T-helper 17 cell (primary cell): ENCODE measurements around the gene BCAS1. TPM values are rescaled to one million over a fixed set of nuclear protein-coding genes. Genes with fewer than 3 reads are reported as not detected.

ENCODE experiments used
- ATAC-seq: fragments of 150-1000 bp; cut with Tn5 transposase; 2 replicates; pipeline ENCODE4 v1.10.0; 2021; ENCODE audit warnings: mild to moderate bottlenecking, moderate library complexity
- DNase-seq, 3 donors: peaks; one replicate each; pipeline versions ENCODE4 v3.0.0 to v3.0.0-alpha.2; 2020 to 2021
- H3K9me3 ChIP-seq: one replicate; pipeline ENCODE4 v1.7.0; 2013; ENCODE audit warnings: low read length, mild to moderate bottlenecking; ENCODE audit not compliant: control insufficient read depth, poor library complexity, severe bottlenecking
- H3K27ac Mint-ChIP-seq: one replicate; pipeline ENCODE4 v1.8.0; 2022; ENCODE audit warnings: mild to moderate bottlenecking, moderate library complexity, mixed read lengths
- H3K27me3 Mint-ChIP-seq: one replicate; pipeline ENCODE4 v1.8.0; 2022; ENCODE audit warnings: mixed read lengths
- H3K36me3 Mint-ChIP-seq: one replicate; pipeline ENCODE4 v1.8.0; 2022; ENCODE audit warnings: low read depth, mixed read lengths
- H3K4me1 Mint-ChIP-seq: one replicate; pipeline ENCODE4 v1.8.0; 2022; ENCODE audit warnings: mild to moderate bottlenecking, mixed read lengths
- H3K4me3 Mint-ChIP-seq: one replicate; pipeline ENCODE4 v1.8.0; 2022; ENCODE audit warnings: mild to moderate bottlenecking, moderate library complexity, mixed read lengths
- total RNA-seq, 4 donors: library from RNA in 2 of 4; stranded (reverse) in 2 of 4; gene quantifications; one replicate each; pipeline ENCODE4 v1.2.3 and lab custom pipeline; 2022 to 2026

The BCAS1 gene
- total RNA-seq, 2 donors from 2014 or later, result 0.27 TPM; not detected in 1

- Mint-ChIP-seq H3K36me3 (no peaks in the 10 kb centered on the region), H3K27me3 (peaks cover 32% of the 10 kb centered on the region), H3K4me1 (no peaks in the 10 kb centered on the region), H3K27ac (no peak overlapping the region), H3K4me3 (no peak overlapping the region)
- H3K9me3 ChIP-seq, result no peaks in the 10 kb centered on the region
- DNase-seq (no peak), ATAC-seq (no peak)
These were observed 25.4 kb upstream of the BCAS1 start for GRCh38 chr20:54095824-54096223.

GRCh38 chr20:54094268-54094580, 23.8 kb upstream of the BCAS1 start:
- Mint-ChIP-seq H3K36me3 (no peaks in the 10 kb centered on the region), H3K4me1 (no peaks in the 10 kb centered on the region), H3K27me3 (peaks cover 30% of the 10 kb centered on the region), H3K4me3 (no peak overlapping the region), H3K27ac (no peak overlapping the region)
- no peaks in the 10 kb centered on the region for H3K9me3 ChIP-seq
- ATAC-seq, result no peak
- no peak for DNase-seq

DNA sequence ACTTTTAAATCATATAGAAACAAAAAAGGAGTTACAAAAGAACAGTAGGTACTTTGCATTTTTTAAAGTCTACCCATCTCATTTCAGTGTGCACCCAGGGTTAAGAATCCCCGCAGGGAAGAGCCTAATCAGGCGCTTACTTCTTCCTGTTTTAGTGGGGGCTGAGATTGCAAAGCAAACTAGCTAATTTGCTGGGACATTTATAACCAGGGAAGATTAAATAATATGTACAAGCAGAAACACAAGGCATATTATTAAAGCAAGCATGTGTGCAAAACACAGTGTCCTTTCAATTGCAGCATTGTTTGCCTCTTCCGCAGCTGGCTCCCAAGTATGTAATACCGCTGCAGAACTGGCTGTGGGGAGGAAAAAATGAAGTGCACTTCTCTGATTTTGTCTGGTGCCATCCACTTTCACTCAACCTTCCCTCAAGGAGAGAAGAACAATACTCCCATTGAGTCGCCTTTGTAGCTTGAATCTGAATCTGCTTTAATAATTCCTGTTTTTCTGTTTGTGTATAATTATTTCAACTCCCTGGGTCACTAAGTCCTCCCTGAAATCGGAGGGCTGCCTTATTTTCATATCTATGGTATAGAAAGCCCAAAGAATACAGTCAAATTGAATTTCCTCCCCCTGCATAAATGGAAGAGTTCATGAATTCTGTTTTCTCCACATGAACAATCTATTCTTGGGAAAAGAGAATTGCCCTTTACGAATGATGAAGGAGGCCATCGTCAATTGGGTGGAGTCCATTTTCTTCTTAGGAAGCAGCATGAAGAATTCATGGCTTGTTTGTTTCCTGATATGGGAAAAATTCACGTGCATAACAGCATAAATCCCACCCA, 23.3 kb upstream of the BCAS1 start:
- H3K27me3 Mint-ChIP-seq, result peaks cover 27% of the 10 kb centered on the region
- no peaks in the 10 kb centered on the region for H3K36me3 Mint-ChIP-seq
- DNase-seq, result no peak
- H3K27ac Mint-ChIP-seq, result no peak overlapping the region
- no peaks in the 10 kb centered on the region for H3K4me1 Mint-ChIP-seq
- H3K9me3 ChIP-seq, result no peaks in the 10 kb centered on the region
- no peak overlapping the region for H3K4me3 Mint-ChIP-seq
- no peak for ATAC-seq

DNA sequence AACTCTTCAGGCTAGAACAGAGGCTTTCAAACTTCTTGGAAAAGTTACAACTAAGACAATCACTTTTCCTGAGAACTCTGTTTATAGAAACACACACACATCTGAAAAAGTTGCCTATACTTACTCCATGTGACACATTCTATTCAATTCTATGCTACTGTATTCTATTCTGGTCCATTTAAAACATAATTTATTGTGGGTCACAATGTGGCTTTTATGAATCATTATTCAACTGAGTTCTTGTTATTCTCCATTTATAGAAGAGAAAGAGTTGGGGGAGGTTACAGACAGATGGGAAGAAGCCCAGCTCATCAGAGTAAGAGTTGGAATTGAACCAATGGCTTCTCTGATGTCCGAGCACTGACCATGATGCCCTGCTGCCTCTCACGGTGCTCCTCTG, 21.6 kb upstream of the BCAS1 start:
- DNase-seq, result no peak
- H3K4me1 Mint-ChIP-seq, result no peaks in the 10 kb centered on the region
- no peaks in the 10 kb centered on the region for H3K36me3 Mint-ChIP-seq
- peaks cover 21% of the 10 kb centered on the region for H3K27me3 Mint-ChIP-seq
- no peak for ATAC-seq
- H3K27ac Mint-ChIP-seq, result no peak overlapping the region
- no peak overlapping the region for H3K4me3 Mint-ChIP-seq
- H3K9me3 ChIP-seq, result no peaks in the 10 kb centered on the region

- Mint-ChIP-seq H3K4me1 (no peaks in the 10 kb centered on the region), H3K36me3 (no peaks in the 10 kb centered on the region), H3K4me3 (no peak overlapping the region), H3K27me3 (peaks cover 16% of the 10 kb centered on the region), H3K27ac (no peak overlapping the region)
- no peaks in the 10 kb centered on the region for H3K9me3 ChIP-seq
- DNase-seq (no peak), ATAC-seq (no peak)
These were observed 20.7 kb upstream of the BCAS1 start for GRCh38 chr20:54091120-54091480.

- no peak overlapping the region for H3K4me3 Mint-ChIP-seq
These were observed 20.1 kb upstream of the BCAS1 start for GRCh38 chr20:54090230-54091119.

GRCh38 chr20:54088430-54088829, 18.0 kb upstream of the BCAS1 start:
- Mint-ChIP-seq H3K27ac (no peak overlapping the region), H3K4me1 (no peaks in the 10 kb centered on the region), H3K4me3 (no peak overlapping the region), H3K36me3 (no peaks in the 10 kb centered on the region), H3K27me3 (peaks cover 11% of the 10 kb centered on the region)
- DNase-seq (no peak), ATAC-seq (no peak)
- no peaks in the 10 kb centered on the region for H3K9me3 ChIP-seq

More at GRCh38 chr20:54090230-54091119, 20.1 kb upstream of the BCAS1 start:
- Mint-ChIP-seq H3K27ac (no peak overlapping the region), H3K4me1 (no peaks in the 10 kb centered on the region), H3K36me3 (no peaks in the 10 kb centered on the region), H3K27me3 (peaks cover 16% of the 10 kb centered on the region)
- no peak for DNase-seq
- ATAC-seq, result no peak
- no peaks in the 10 kb centered on the region for H3K9me3 ChIP-seq

- no peaks in the 10 kb centered on the region for H3K9me3 ChIP-seq
- Mint-ChIP-seq H3K27me3 (peaks cover under 1% of the 10 kb centered on the region), H3K27ac (no peak overlapping the region), H3K36me3 (no peaks in the 10 kb centered on the region), H3K4me1 (peaks cover under 1% of the 10 kb centered on the region), H3K4me3 (no peak overlapping the region)
- ATAC-seq, result no peak
- no peak for DNase-seq
These were observed 16.2 kb upstream of the BCAS1 start for GRCh38 chr20:54086507-54087039.

- H3K27ac Mint-ChIP-seq, result no peak overlapping the region
- DNase-seq (no peak), ATAC-seq (no peak)
- H3K9me3 ChIP-seq, result no peaks in the 10 kb centered on the region
- peaks cover 2% of the 10 kb centered on the region for H3K4me1 Mint-ChIP-seq
- H3K4me3 Mint-ChIP-seq, result no peak overlapping the region
- H3K27me3 Mint-ChIP-seq, result no peaks in the 10 kb centered on the region
- H3K36me3 Mint-ChIP-seq, result no peaks in the 10 kb centered on the region
These were observed 15.5 kb upstream of the BCAS1 start for GRCh38 chr20:54085910-54086309.

- no peaks in the 10 kb centered on the region for H3K36me3 Mint-ChIP-seq
- DNase-seq (no peak), ATAC-seq (no peak)
- H3K27ac Mint-ChIP-seq, result no peak overlapping the region
- H3K9me3 ChIP-seq, result no peaks in the 10 kb centered on the region
- H3K27me3 Mint-ChIP-seq, result no peaks in the 10 kb centered on the region
- H3K4me1 Mint-ChIP-seq, result peaks cover 2% of the 10 kb centered on the region
- no peak overlapping the region for H3K4me3 Mint-ChIP-seq
These were observed 15.0 kb upstream of the BCAS1 start for GRCh38 chr20:54085425-54085824.

DNA sequence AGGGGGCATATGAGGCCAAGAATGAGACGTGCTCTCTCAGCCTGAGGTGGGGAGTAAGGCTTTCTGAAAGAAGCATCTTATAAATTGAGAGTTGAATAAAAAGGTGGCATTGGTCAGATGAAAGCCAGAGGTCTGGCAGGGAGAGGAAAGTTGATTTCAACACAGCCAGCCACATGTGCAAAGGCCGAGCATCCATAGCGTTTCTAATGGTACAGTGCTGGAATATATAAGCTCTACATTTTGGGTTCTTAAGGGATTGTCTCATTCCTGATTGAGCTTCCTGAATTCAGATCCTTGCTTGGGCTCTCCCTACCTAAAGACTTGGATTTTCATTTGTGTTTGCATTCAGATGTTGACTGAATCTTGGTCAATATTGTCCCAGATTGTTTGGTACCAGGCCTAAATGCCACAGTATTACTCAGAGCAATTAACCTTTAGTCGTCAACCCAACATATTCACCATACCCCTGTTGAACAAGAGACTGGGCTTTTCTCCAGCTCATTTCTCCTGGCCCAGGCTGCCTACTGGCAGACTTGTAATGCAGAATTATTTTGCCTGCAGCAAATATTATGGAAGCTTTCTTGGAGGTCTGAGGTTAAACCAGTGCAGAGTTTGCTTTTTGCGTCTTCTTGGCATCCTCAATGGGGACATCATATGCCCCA, 14.5 kb upstream of the BCAS1 start:
- ATAC-seq, result no peak
- no peaks in the 10 kb centered on the region for H3K27me3 Mint-ChIP-seq
- no peaks in the 10 kb centered on the region for H3K36me3 Mint-ChIP-seq
- peaks cover 2% of the 10 kb centered on the region for H3K4me1 Mint-ChIP-seq
- no peak overlapping the region for H3K27ac Mint-ChIP-seq
- DNase-seq, result no peak
- no peak overlapping the region for H3K4me3 Mint-ChIP-seq
- no peaks in the 10 kb centered on the region for H3K9me3 ChIP-seq

GRCh38 chr20:54084193-54084592, 13.8 kb upstream of the BCAS1 start:
- DNase-seq (no peak), ATAC-seq (no peak)
- H3K27ac Mint-ChIP-seq, result no peak overlapping the region
- H3K27me3 Mint-ChIP-seq, result no peaks in the 10 kb centered on the region
- no peak overlapping the region for H3K4me3 Mint-ChIP-seq
- H3K9me3 ChIP-seq, result no peaks in the 10 kb centered on the region
- H3K4me1 Mint-ChIP-seq, result peaks cover 3% of the 10 kb centered on the region
- no peaks in the 10 kb centered on the region for H3K36me3 Mint-ChIP-seq

GRCh38 chr20:54083459-54083858, 13.1 kb upstream of the BCAS1 start:
- H3K36me3 Mint-ChIP-seq, result no peaks in the 10 kb centered on the region
- no peak for DNase-seq
- no peaks in the 10 kb centered on the region for H3K27me3 Mint-ChIP-seq
- no peak overlapping the region for H3K27ac Mint-ChIP-seq
- no peak overlapping the region for H3K4me3 Mint-ChIP-seq
- no peak for ATAC-seq
- H3K9me3 ChIP-seq, result no peaks in the 10 kb centered on the region
- peaks cover 6% of the 10 kb centered on the region for H3K4me1 Mint-ChIP-seq
